ENCODE results near the gene ADNP. TPM values are rescaled to one million over a fixed set of nuclear protein-coding genes. Genes with fewer than 3 reads are reported as not detected.

The ADNP gene
- total RNA-seq, 1 experiment from 2014 or later = 106 TPM

DNA sequence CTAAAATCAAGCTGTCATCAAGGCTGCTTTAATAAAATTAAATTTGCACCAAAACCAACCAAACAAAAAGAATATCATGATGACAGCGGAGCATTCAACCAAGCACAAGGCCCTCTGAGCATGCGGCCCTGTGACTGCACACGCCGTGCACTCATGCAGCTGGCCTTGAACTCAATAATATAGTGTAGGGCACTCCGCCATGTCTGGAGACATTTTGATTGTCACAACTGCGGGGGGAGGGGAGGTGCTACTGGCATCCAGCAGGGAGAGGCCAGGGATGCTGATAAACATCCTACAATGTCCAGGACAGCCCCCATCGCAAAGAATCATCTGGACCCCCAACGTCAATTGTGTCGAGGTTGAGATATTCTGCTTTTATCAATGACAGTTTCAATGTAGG lies 37.1 kb upstream of the ADNP start:
- no peaks in the 10 kb centered on the region for H3K9me3 Mint-ChIP-seq
- CTCF ChIA-PET = interaction anchor here (2.8 kb wide), 1 partner anchor 14 kb away, joined by 11 read pairs; no protein-coding TSS in a partner anchor
- H3K27ac Mint-ChIP-seq = no peak overlapping the region
- no peak for DNase-seq (ENCODE audit: low spot score)
- no peaks in the 10 kb centered on the region for H3K36me3 Mint-ChIP-seq
- H3K4me1 Mint-ChIP-seq = peaks cover 11% of the 10 kb centered on the region; the same call in 1 of the 2 replicates
- POLR2A ChIA-PET = no interaction called here
- H3K27me3 Mint-ChIP-seq (ENCODE audit: low read depth) = 0 out of 2 replicates have a peak, but pooled peaks cover 3% of the 10 kb centered on the region
- TF ChIP-seq NFE2L1 (CRISPR knock-in tag; IDR thresholded peaks at IDR 0.05) (no peak), FOXP1 (CRISPR knock-in tag; IDR thresholded peaks at IDR 0.05; ENCODE audit: borderline replicate concordance) (no peak), NFATC4 (CRISPR knock-in tag; IDR thresholded peaks at IDR 0.05) (no peak), GRHL2 (CRISPR knock-in tag; IDR thresholded peaks at IDR 0.05; ENCODE audit: insufficient replicate concordance, severe bottlenecking) (no peak), CBFB (CRISPR knock-in tag; IDR thresholded peaks at IDR 0.05; ENCODE audit: low read depth) (no peak), NR2C2 (CRISPR knock-in tag; IDR thresholded peaks at IDR 0.05) (no peak), ZNF219 (CRISPR knock-in tag; IDR thresholded peaks at IDR 0.05; ENCODE audit: borderline replicate concordance) (no peak)
- no peak for ATAC-seq
- H3K4me3 Mint-ChIP-seq = no peak overlapping the region

DNA sequence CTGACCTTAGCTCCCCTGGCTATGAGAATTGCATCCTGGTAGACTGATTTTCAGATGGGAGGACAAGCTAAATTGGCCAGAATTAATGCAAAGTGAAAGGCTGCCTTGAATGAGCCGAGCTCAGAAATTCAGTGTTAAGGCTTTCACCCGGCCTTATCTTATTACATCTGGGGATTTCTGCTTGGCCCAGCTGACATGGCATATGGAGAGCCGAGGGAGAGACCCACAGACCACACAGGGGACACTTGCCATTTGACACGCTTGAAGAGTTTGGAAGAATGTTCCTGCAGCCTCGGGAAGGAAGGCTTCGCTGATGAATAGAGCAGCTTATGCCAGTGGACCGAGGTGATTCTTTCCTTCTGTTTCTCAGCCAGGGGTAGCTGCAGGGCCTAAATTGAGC lies 36.3 kb upstream of the ADNP start:
- H3K27ac Mint-ChIP-seq = no peak overlapping the region
- H3K9me3 Mint-ChIP-seq = no peaks in the 10 kb centered on the region
- no peaks in the 10 kb centered on the region for H3K36me3 Mint-ChIP-seq
- ChIA-PET POLR2A (no interaction called here), CTCF (interaction anchor here (0.6 to 2.8 kb wide), 2 partner anchors 14 to 695 kb away, joined by 3 to 11 read pairs; no protein-coding TSS in a partner anchor)
- ATAC-seq = no peak
- no peak for DNase-seq (ENCODE audit: low spot score)
- no peak overlapping the region for H3K4me3 Mint-ChIP-seq
- peaks cover 11% of the 10 kb centered on the region; the same call in 1 of the 2 replicates for H3K4me1 Mint-ChIP-seq
- TF ChIP-seq E2F5 (CRISPR knock-in tag; IDR thresholded peaks at IDR 0.05) (no peak), GABPB1 (CRISPR knock-in tag; IDR thresholded peaks at IDR 0.05) (no peak), GTF2I (CRISPR knock-in tag; conservative IDR thresholded peaks at IDR 0.05) (no peak)
- TF ChIP-seq, protein P1, sequence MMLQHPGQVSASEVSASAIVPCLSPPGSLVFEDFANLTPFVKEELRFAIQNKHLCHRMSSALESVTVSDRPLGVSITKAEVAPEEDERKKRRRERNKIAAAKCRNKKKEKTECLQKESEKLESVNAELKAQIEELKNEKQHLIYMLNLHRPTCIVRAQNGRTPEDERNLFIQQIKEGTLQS (CRISPR knock-in tag; conservative IDR thresholded peaks at IDR 0.05) = no peak
- 0 out of 2 replicates have a peak, but pooled peaks cover 3% of the 10 kb centered on the region for H3K27me3 Mint-ChIP-seq (ENCODE audit: low read depth)

- H3K27ac Mint-ChIP-seq = peak overlapping the region; percentile 45; the same call in 1 of the 2 replicates
- ATAC-seq (no peak; the same call in 1 of the 2 replicates), DNase-seq (ENCODE audit: low spot score) (no peak)
- ChIA-PET CTCF (interaction anchor here (1.1 kb wide), 1 partner anchor 28 kb away, joined by 7 read pairs; no protein-coding TSS in a partner anchor), POLR2A (interaction anchor here (1.9 kb wide), 1 partner anchor 28 kb away, joined by 23 read pairs; the partner anchor contains the start of gene ADNP)
- 0 out of 2 replicates have a peak, but pooled peaks cover 3% of the 10 kb centered on the region for H3K9me3 Mint-ChIP-seq
- no peaks in the 10 kb centered on the region for H3K27me3 Mint-ChIP-seq (ENCODE audit: low read depth)
- H3K4me3 Mint-ChIP-seq = peak overlapping the region; percentile 99
- peaks cover 22% of the 10 kb centered on the region for H3K4me1 Mint-ChIP-seq
- TF ChIP-seq E2F5 (CRISPR knock-in tag; IDR thresholded peaks at IDR 0.05) (no peak), ERG (CRISPR knock-in tag; IDR thresholded peaks at IDR 0.05) (no peak), PRRX2 (CRISPR knock-in tag; IDR thresholded peaks at IDR 0.05) (no peak), MXD4 (CRISPR knock-in tag; IDR thresholded peaks at IDR 0.05; ENCODE audit: borderline replicate concordance) (no peak)
- TF ChIP-seq, protein P2, sequence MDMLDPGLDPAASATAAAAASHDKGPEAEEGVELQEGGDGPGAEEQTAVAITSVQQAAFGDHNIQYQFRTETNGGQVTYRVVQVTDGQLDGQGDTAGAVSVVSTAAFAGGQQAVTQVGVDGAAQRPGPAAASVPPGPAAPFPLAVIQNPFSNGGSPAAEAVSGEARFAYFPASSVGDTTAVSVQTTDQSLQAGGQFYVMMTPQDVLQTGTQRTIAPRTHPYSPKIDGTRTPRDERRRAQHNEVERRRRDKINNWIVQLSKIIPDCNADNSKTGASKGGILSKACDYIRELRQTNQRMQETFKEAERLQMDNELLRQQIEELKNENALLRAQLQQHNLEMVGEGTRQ (CRISPR knock-in tag; IDR thresholded peaks at IDR 0.05) = no peak
- TF ChIP-seq, protein P3, sequence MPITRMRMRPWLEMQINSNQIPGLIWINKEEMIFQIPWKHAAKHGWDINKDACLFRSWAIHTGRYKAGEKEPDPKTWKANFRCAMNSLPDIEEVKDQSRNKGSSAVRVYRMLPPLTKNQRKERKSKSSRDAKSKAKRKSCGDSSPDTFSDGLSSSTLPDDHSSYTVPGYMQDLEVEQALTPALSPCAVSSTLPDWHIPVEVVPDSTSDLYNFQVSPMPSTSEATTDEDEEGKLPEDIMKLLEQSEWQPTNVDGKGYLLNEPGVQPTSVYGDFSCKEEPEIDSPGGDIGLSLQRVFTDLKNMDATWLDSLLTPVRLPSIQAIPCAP (CRISPR knock-in tag; IDR thresholded peaks at IDR 0.05) = no peak
- H3K36me3 Mint-ChIP-seq = peaks cover 20% of the 10 kb centered on the region
Measured at GRCh38 chr20:50959543-50960126, 28.4 kb upstream of the ADNP start.
